ENCODE measurements around the gene CCR3. TPM values are rescaled to one million over a fixed set of nuclear protein-coding genes. Genes with fewer than 3 reads are reported as not detected.

The CCR3 gene
- total and polyA plus RNA-seq, 7 donors = 0.10 to 0.62 (median 0.44) TPM; not detected in 1

- H3K36me3 ChIP-seq (ENCODE audit: insufficient read depth in 1 of 2, low read depth in 1 of 2) = no peaks in the 10 kb centered on the region
- WGBS, 3 donors = 71 to 86% (median 81%) methylated on average over 4 of the region's 4 CpGs
- peaks cover 15% of the 10 kb centered on the region for H3K9me3 ChIP-seq
- no peak overlapping the region for H3K4me3 ChIP-seq
- DNase-seq = no peak
- H3K27ac ChIP-seq = no peak overlapping the region
- intact Hi-C loops (cut with DNase I) = no loop called here
- TF ChIP-seq CTCF (IDR thresholded peaks at IDR 0.05) = no peak
- H3K4me1 ChIP-seq = no peaks in the 10 kb centered on the region
- ATAC-seq = no peak
- H3K27me3 ChIP-seq (ENCODE audit: insufficient read depth in 3 of 3, low read length in 2 of 3) = no peaks in the 10 kb centered on the region
Measured at GRCh38 chr3:46282041-46282440, 39.8 kb downstream of the CCR3 start.

GRCh38 chr3:46282696-46283095, 40.4 kb downstream of the CCR3 start:
- H3K27me3 ChIP-seq (ENCODE audit: insufficient read depth in 3 of 3, low read length in 2 of 3) = no peaks in the 10 kb centered on the region
- no peak overlapping the region for H3K4me3 ChIP-seq
- peaks cover 15% of the 10 kb centered on the region for H3K9me3 ChIP-seq
- intact Hi-C loops (cut with DNase I) = no loop called here
- no peaks in the 10 kb centered on the region for H3K4me1 ChIP-seq
- no peak for ATAC-seq
- DNase-seq = no peak
- H3K27ac ChIP-seq = no peak overlapping the region
- no peak for TF ChIP-seq CTCF (IDR thresholded peaks at IDR 0.05)
- WGBS, 3 donors = 86 to 88% (median 88%) methylated on average over 2 of the region's 2 CpGs
- no peaks in the 10 kb centered on the region for H3K36me3 ChIP-seq (ENCODE audit: insufficient read depth in 1 of 2, low read depth in 1 of 2)

GRCh38 chr3:46283881-46284450, 41.7 kb downstream of the CCR3 start:
- 87 to 88% (median 88%) methylated on average over 2 of the region's 2 CpGs for WGBS, 3 donors
- H3K27me3 ChIP-seq (ENCODE audit: insufficient read depth in 3 of 3, low read length in 2 of 3) = no peaks in the 10 kb centered on the region
- H3K36me3 ChIP-seq (ENCODE audit: insufficient read depth in 1 of 2, low read depth in 1 of 2) = no peaks in the 10 kb centered on the region
- H3K4me1 ChIP-seq = no peaks in the 10 kb centered on the region
- H3K27ac ChIP-seq = no peak overlapping the region
- H3K4me3 ChIP-seq = no peak overlapping the region
- intact Hi-C loops (cut with DNase I) = no loop called here
- TF ChIP-seq CTCF (IDR thresholded peaks at IDR 0.05) = no peak
- no peak for DNase-seq
- no peak for ATAC-seq
- H3K9me3 ChIP-seq = peaks cover 10% of the 10 kb centered on the region

- H3K9me3 ChIP-seq = no peaks in the 10 kb centered on the region
- H3K27me3 ChIP-seq (ENCODE audit: insufficient read depth in 3 of 3, low read length in 2 of 3) = no peaks in the 10 kb centered on the region
- 53 to 63% (median 58%) methylated on average over 6 of the region's 6 CpGs for WGBS, 3 donors
- intact Hi-C loops (cut with DNase I) = no loop called here
- H3K4me1 ChIP-seq = no peaks in the 10 kb centered on the region
- ATAC-seq (peak in 1 of 4 donors; percentile 40), DNase-seq (peak in 1 of 2 donors; percentile 63)
- H3K4me3 ChIP-seq = no peak overlapping the region
- TF ChIP-seq CTCF (IDR thresholded peaks at IDR 0.05) = no peak
- no peak overlapping the region for H3K27ac ChIP-seq
- H3K36me3 ChIP-seq (ENCODE audit: insufficient read depth in 1 of 2, low read depth in 1 of 2) = no peaks in the 10 kb centered on the region
Measured at GRCh38 chr3:46284981-46285683, 42.9 kb downstream of the CCR3 start.
